SK-N-MC (cell line): ENCODE measurements around the gene ATG12.

Experiments
- EZH2 ChIP-seq: fragments of 200-600 bp; sonication (generic); IDR thresholded peaks from one replicate; pipeline ENCODE4 v1.6.1; 2017; ENCODE audit warnings: antibody characterized with exemption
- POLR2AphosphoS5 ChIP-seq: IDR thresholded peaks from 2 replicates; pipeline ENCODE4 v1.6.1; 2012; ENCODE audit warnings: mild to moderate bottlenecking, low read depth, low read length, borderline replicate concordance

- TF ChIP-seq EZH2, result no peak
- no peak for TF ChIP-seq POLR2AphosphoS5
Measured at GRCh38 chr5:115854139-115854538, 12.8 kb upstream of the ATG12 start.
